ENCODE data around the gene CHMP3. TPM values are rescaled to one million over a fixed set of nuclear protein-coding genes. Genes with fewer than 3 reads are reported as not detected.
A peak's percentile ranks its signal among the peaks of the same experiment; 100 is the strongest.

Gene CHMP3
- total and polyA plus RNA-seq, 7 donors, result 63.5 to 133 (median 93.6) TPM

- H3K9me3 ChIP-seq, result no peaks in the 10 kb centered on the region
- no peaks in the 10 kb centered on the region for H3K27me3 ChIP-seq (ENCODE audit: insufficient read depth in 3 of 3, low read length in 2 of 3)
- H3K4me3 ChIP-seq, result no peak overlapping the region
- intact Hi-C loops (cut with DNase I), result no loop called here
- no peak for TF ChIP-seq CTCF (IDR thresholded peaks at IDR 0.05)
- no peaks in the 10 kb centered on the region for H3K4me1 ChIP-seq
- peaks cover 17 to 98% of the 10 kb centered on the region in 2 donors for H3K36me3 ChIP-seq (ENCODE audit: insufficient read depth in 1 of 2, low read depth in 1 of 2)
- no peak overlapping the region for H3K27ac ChIP-seq
- ATAC-seq (no peak), DNase-seq (no peak)
Measured at GRCh38 chr2:86476092-86476491, 87.2 kb downstream of the CHMP3 start.

- ATAC-seq, result no peak
- DNase-seq, result no peak
- peaks cover 3% of the 10 kb centered on the region for H3K4me1 ChIP-seq
- 95 to 98% (median 97%) methylated on average over 6 of the region's 6 CpGs for WGBS, 3 donors
- no peak for TF ChIP-seq CTCF (IDR thresholded peaks at IDR 0.05)
- no peak overlapping the region for H3K27ac ChIP-seq
- no peak overlapping the region for H3K4me3 ChIP-seq
- H3K9me3 ChIP-seq, result no peaks in the 10 kb centered on the region
- H3K27me3 ChIP-seq (ENCODE audit: insufficient read depth in 3 of 3, low read length in 2 of 3), result no peaks in the 10 kb centered on the region
- intact Hi-C loops (cut with DNase I), result no loop called here
- H3K36me3 ChIP-seq (ENCODE audit: insufficient read depth in 1 of 2, low read depth in 1 of 2), result peaks cover 3 to 97% of the 10 kb centered on the region in 2 donors
Measured at GRCh38 chr2:86471637-86472036, 91.6 kb downstream of the CHMP3 start.

GRCh38 chr2:86470890-86471289, 92.4 kb downstream of the CHMP3 start:
- Histone ChIP-seq H3K4me1 (peaks cover 3% of the 10 kb centered on the region), H3K36me3 (ENCODE audit: insufficient read depth in 1 of 2, low read depth in 1 of 2) (peaks cover 0 to 97% of the 10 kb centered on the region in 2 donors), H3K27ac (no peak overlapping the region), H3K27me3 (ENCODE audit: insufficient read depth in 3 of 3, low read length in 2 of 3) (no peaks in the 10 kb centered on the region), H3K4me3 (no peak overlapping the region), H3K9me3 (no peaks in the 10 kb centered on the region)
- TF ChIP-seq CTCF (IDR thresholded peaks at IDR 0.05), result no peak
- WGBS, 3 donors, result 55 to 73% (median 73%) methylated on average over 1 of the region's 1 CpG
- intact Hi-C loops (cut with DNase I), result no loop called here
- no peak for ATAC-seq
- no peak for DNase-seq

- ATAC-seq, result no peak
- Histone ChIP-seq H3K36me3 (ENCODE audit: insufficient read depth in 1 of 2, low read depth in 1 of 2) (peaks cover 0 to 98% of the 10 kb centered on the region in 2 donors), H3K9me3 (no peaks in the 10 kb centered on the region), H3K27me3 (ENCODE audit: insufficient read depth in 3 of 3, low read length in 2 of 3) (no peaks in the 10 kb centered on the region), H3K4me1 (peaks cover 3% of the 10 kb centered on the region), H3K27ac (peak overlapping the region; percentile 5), H3K4me3 (no peak overlapping the region)
- DNase-seq, result no peak
- WGBS, 3 donors, result 52 to 70% (median 52%) methylated on average over 7 of the region's 7 CpGs
- no peak for TF ChIP-seq CTCF (IDR thresholded peaks at IDR 0.05)
- intact Hi-C loops (cut with DNase I), result no loop called here
Measured at GRCh38 chr2:86468162-86469033, 94.8 kb downstream of the CHMP3 start.

Measured in psoas muscle (tissue), 8 donors.